Activated gamma-delta T cell treated with Interleukin-2 at 50 U/mL for 16 hours (primary cell): ENCODE results near the gene CLASP1.
"Not testable (repeated sequence)": the region's sequence is repeated elsewhere in the genome, so short reads cannot be mapped to it uniquely, and the experiment has no call there.

Experiments used
- DNase-seq: peaks from one replicate; pipeline ENCODE4 v3.0.0-alpha.2; 2020

The CLASP1 gene

DNA sequence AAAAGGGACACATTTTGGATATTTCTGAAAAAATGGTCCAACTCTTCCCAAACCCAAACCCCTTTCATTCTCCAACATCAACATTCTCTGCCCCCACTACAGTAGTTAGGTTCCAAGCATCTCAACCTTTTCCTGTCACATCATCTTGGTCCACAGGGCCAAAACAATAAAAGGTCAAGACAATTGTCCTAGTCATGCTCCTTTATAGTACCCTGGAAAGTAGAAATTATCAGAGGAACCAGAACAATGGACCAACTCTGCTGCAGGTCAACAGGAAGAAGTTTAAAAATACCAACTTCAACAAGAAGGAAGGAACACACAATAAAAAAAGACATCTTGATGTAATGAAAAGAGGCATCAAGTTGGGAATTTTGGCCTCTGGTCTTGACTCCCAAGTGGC is 36.1 kb downstream of the CLASP1 start:
- DNase-seq: no peak

DNA sequence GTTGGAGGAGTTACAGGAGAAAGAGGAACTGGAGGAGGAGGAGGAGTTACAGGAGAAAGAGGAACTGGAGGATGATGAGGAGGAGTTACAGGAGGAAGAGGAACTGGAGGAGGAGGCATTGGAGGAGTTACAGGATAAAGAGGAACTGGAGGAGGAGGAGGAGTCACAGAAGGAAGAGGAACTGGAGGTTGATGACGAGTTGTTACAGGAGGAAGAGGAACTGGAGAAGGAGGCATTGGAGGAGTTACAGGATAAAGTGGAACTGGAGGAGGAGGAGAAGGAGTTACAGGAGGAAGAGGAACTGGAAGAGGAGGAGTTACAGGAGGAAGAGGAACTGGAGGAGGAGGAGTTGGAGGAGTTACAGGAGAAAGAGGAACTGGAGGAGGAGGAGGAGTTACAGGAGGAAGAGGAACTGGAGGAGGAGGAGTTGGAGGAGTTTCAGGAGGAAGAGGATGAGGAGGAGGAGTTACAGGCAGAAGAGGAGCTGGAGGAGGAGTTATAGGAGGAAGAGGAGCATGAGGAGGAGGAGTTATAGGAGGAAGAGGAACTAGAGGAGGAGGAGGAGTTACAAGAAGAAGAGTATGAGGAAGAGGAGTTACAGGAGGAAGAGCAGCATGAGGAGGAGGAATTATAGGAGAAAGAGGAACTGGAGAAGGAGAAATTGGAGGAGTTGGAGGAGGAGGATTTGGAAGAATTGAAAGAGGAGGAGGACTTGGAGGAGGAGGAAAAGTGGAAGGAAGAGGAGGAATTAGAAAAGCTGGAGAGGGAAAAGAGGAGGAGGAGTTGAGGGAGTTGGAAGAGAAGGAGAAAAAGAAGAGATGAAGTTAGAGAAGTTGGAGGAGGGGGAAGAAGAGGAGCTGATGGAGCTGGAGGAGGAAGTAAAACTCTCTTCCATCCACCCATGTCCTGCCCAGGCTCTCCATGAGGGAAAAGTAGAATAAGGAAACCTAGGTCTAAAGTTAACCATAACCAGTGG is 37.2 kb downstream of the CLASP1 start:
- no peak for DNase-seq

GRCh38 chr2:121611048-121611649 is 38.1 kb downstream of the CLASP1 start:
- not testable (repeated sequence) for DNase-seq

DNA sequence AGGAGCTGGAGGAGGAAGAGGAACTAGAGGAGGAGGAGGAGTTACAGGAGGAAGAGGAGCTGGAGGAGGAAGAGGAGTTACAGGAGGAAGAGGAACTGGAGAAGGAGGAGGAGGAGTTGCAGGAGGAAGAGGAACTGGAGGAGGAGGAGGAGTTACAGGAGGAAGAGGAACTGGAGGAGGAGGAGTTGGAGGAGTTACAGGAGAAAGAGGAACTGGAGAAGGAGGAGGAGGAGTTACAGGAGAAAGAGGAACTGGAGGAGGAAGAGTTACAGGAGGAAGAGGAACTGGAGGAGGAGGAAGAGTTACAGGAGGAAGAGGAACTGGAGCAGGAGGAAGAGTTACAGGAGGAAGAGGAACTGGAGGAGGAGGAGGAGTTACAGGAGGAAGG is 38.8 kb downstream of the CLASP1 start:
- not testable (repeated sequence) for DNase-seq

GRCh38 chr2:121608967-121609366 is 40.3 kb downstream of the CLASP1 start:
- no peak for DNase-seq

DNA sequence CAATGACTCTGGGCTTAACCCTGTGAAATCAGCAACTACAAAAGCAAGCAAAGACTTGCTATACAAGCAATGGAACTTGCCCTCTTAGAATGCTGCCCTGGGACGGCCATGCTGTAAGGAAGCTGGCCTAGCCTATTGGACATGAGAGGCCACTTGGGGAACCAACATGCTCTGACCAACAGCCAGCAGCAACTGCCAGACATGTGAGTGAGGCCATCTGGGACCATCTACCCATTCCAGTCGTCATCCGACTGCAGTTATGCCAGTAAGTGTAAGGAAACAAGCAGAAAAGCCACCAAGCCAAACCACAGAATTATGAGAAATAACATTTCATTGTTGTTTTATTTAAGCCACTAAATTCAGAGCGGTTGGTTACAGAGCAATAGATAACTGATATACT is 40.9 kb downstream of the CLASP1 start:
- no peak for DNase-seq

DNA sequence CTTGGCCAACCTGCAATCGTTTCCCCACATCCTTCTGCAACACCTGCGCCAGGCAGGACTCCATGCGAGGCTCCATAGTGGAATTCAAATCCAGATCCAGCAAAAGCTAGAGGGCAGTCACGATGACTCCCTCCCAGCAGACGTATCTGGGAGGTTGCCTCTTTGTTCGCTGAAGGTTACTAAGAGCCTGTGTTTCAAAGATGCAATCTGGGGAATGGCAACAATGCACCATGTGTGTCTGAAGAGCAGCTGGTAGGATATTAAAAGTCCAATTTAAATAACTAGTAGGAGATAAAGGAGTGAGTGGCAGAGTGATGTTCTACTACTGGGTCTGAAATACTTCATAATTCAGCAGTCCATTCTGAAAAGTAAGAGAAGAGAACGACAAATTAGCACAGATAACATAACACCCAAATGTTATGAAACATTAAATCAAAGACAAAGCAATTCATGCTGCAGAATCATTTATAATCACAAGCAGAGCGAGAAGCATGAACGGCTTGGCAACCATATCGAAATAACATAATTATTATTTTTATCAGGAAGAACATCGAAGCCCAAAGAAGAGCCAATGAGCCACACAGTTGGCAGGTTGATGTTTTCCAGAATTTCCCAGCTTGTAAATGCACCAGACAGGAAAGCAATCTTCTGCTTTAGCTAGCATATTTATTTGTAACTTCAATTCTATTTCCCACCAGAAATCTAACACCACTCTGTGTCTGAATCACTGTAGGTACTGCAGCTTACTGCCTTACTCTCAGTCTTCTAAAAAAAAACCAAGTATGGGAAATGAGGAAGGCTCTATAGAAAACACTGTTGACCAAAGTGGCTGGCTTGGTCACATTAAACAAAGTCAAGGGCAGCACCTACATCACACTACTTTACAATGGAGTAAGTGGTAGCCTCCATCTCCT is 43.2 kb downstream of the CLASP1 start:
- no peak for DNase-seq

GRCh38 chr2:121603185-121603584 is 46.1 kb downstream of the CLASP1 start:
- no peak for DNase-seq

GRCh38 chr2:121599963-121600651 is 49.2 kb downstream of the CLASP1 start:
- no peak for DNase-seq

GRCh38 chr2:121598087-121598486 is 51.2 kb downstream of the CLASP1 start:
- DNase-seq: no peak

DNA sequence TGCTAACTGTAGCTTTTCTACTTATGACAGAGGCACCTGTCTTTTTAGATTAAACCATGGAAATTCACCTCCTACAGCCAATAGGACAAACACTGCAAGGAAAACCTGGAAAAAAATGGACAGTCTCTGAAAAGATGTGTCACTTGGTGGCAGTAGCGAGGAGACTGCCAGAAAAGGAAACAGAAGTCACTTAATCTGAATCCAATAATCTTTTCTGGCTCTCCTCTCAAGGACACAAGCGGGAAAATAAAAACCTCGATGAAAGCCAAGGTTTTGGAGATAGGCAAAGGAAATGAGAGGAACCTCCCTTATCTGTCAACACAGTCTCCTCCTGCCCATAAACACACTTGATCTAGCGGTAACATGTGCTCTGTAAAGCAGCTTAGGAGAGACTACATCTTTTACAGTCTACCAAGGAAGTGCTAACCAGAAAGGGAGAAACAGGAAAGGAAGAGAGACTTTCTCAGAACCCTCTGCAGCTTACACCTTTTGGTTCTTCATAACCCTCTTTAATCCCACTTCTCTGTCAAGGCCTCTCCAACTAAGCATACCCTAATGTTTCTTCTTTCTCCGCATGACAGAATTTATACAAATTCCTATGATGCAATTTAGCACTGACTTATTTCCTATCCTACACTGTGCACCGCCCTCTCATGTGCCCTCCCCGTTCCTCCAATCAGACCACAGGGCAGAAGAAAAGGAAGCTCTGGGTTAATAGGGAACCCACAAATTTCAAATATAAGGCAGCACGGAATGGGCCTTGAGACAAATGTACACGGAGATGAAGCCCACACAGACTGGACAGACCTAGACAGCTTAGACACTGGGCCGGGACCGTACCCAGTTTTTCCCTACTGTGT is 52.8 kb downstream of the CLASP1 start:
- DNase-seq: no peak

GRCh38 chr2:121595012-121595891 is 54.0 kb downstream of the CLASP1 start:
- DNase-seq: no peak

GRCh38 chr2:121591199-121591598 is 58.1 kb downstream of the CLASP1 start:
- DNase-seq: no peak

DNA sequence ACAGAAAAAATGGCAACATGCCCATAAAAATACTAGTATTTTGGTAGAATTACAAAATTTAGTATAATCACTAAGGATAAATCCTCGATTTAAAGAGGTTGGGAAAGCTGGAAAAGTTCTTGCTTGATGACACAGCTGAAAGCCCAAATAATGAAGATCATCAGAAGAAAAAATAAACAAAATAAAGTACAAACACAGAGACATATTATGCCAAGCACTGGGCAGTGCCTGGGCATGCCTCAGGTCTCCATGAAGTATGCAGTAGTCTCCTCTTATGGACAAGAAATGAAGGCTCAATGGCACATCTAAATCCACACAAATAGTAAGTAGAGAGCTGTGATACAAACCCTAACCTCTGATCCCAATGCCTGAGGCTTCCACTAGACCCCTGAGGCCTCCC is 60.9 kb downstream of the CLASP1 start:
- DNase-seq: no peak

DNA sequence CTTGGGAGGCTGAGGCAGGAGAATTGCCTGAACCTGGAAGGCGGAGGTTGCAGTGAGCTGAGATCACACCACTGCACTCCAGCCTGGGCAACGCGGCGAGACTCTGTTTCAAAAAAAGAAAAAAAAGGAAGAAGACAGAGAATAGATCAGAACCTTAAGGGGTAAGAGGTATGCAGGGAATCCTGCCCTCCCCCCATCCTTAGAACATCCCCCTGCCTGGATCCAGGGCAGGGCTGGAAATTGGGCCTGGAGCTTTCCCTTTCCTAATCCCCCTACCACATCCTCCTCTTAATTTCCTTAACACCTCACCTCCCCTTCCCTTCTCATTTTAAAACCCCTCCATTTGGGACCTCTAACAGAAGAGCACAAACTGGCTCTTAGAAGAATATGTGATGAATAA is 62.1 kb downstream of the CLASP1 start:
- DNase-seq: no peak

DNA sequence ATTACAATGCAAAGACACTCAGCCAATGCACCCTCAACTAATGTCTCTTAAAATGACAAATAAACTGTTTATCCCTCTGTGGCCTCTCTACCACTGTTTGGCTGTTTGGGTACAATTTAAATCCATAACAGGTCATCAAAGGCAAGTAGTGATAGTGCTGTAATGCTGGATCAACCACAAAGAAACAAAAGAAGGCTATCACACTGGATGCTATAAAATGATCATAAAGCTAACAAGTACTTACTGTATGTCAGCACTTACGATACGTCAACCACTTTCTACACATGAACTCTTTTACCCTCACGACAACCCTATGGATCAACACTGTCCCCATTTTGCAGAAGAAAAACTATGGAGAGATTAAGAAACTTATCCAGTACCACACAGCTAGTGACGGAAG is 64.5 kb downstream of the CLASP1 start:
- DNase-seq: no peak

- DNase-seq: no peak
These were observed 65.7 kb downstream of the CLASP1 start for GRCh38 chr2:121583555-121583954.

- no peak for DNase-seq
These were observed 67.0 kb downstream of the CLASP1 start for GRCh38 chr2:121582272-121582671.

- no peak for DNase-seq
These were observed 70.0 kb downstream of the CLASP1 start for GRCh38 chr2:121579309-121579708.

GRCh38 chr2:121577381-121577780 is 71.9 kb downstream of the CLASP1 start:
- no peak for DNase-seq

DNA sequence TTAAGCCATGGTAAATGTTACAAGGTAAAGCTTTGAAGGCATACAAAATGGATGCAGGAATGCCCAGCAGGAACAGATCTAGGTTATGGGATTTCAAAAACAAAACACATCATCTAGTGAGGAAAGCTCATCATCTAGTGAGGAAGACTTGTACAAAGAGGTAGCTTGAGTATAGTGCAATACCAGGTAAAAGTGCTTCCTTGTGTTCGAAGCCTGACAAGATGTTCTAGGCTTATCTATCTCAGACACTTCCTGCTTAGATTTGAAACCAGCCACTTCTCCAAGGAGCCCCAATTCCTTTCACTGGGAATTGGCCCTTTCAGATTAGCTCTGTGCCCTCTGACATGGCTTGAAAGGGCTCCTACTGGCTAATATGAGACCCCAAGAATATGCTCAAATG is 73.0 kb downstream of the CLASP1 start:
- no peak for DNase-seq
